ENCODE data around the gene VAV3. TPM values are rescaled to one million over a fixed set of nuclear protein-coding genes. Genes with fewer than 3 reads are reported as not detected.
"Not testable (repeated sequence)": the region's sequence is repeated elsewhere in the genome, so short reads cannot be mapped to it uniquely, and the experiment has no call there.

VAV3 gene
- total and polyA plus RNA-seq, 2 of the 13 experiments (the other 11 are each of a cell fraction or from before 2014, with no cell fraction given): 15.9 to 29.8 TPM

- no peaks in the 10 kb centered on the region for H3K79me2 ChIP-seq (ENCODE audit: insufficient read depth, low read length)
- no peak overlapping the region for H2AFZ ChIP-seq (ENCODE audit: low read length)
- H3K36me3 ChIP-seq (replicated peaks in 1 of 2; ENCODE audit: control insufficient read depth in 1 of 2, insufficient read depth in 2 of 2, low read length in 2 of 2): no peaks in the 10 kb centered on the region
- no TSS peak for BruUV-seq (replicated peaks)
- H3K9me3 ChIP-seq (ENCODE audit: low read length): no peaks in the 10 kb centered on the region
- no peak overlapping the region for H3K4me3 ChIP-seq (replicated peaks in 1 of 3; ENCODE audit: insufficient read depth in 1 of 3, low read depth in 2 of 3, low read length in 3 of 3)
- TF ChIP-seq ATF7 (IDR thresholded peaks at IDR 0.05) (peak; percentile 68), ATF7 (CRISPR knock-in tag; IDR thresholded peaks at IDR 0.05) (no peak), ZNF788 (CRISPR knock-in tag; IDR thresholded peaks at IDR 0.05; ENCODE audit: borderline replicate concordance) (no peak)
- ATAC-seq (no peak), FAIRE-seq (no peak), DNase-seq (ENCODE audit: low spot score) (no peak)
- 29% methylated on average over 2 of the region's 2 CpGs for WGBS (ENCODE audit: low lambda C conversion rate)
- no peak overlapping the region for H3K4me2 ChIP-seq (ENCODE audit: low read depth, low read length)
- no peaks in the 10 kb centered on the region for H4K20me1 ChIP-seq (ENCODE audit: insufficient read depth, low read length)
- in situ Hi-C loops (cut with HindIII; ENCODE audit: extremely low pct_ligation_motif_present, low pct_unique_long_range_greater_than_20kb): no loop called here
- CTCF ChIA-PET (ENCODE audit: low intra/inter-chr PET ratio, low total read pairs): no interaction called here
- H3K4me1 ChIP-seq (ENCODE audit: insufficient read depth, low read length): no peaks in the 10 kb centered on the region
- no peak overlapping the region for H3K9ac ChIP-seq (ENCODE audit: insufficient read depth, low read depth, low read length)
- intact Hi-C loops (cut with micrococcal nuclease; ENCODE audit: unreplicated experiment): no loop called here
- no peaks in the 10 kb centered on the region for H3K27me3 ChIP-seq (ENCODE audit: control insufficient read depth in 1 of 2, insufficient read depth in 2 of 2, low read length in 2 of 2)
- no peak overlapping the region for H3K27ac ChIP-seq (ENCODE audit: extremely low read length, insufficient read depth, low read length)
- POLR2A ChIA-PET: no interaction called here
Observed at GRCh38 chr1:107726860-107727259, 238.1 kb downstream of the VAV3 start.

DNA sequence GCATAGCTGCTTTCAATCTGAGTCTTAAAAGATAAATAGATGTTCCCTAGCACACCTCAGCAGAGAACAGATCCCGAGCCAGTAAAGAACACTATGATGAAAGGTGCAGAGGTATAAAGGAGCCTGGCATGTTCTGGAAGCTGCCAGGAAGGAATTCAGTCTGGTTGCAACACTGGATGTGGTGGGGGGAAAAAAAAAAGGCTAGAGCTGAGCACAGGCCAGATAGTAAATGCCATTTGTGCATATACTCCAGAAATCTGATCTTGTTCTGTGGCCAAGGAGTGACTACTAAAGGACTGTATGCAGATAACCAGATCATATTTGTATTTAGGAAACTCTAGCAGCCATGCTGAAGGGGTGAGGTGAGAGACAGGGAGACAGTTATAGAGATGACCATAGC lies 240.3 kb downstream of the VAV3 start:
- no TSS peak for BruUV-seq (replicated peaks)
- Histone ChIP-seq H3K27ac (ENCODE audit: extremely low read length, insufficient read depth, low read length) (no peak overlapping the region), H3K27me3 (ENCODE audit: control insufficient read depth in 1 of 2, insufficient read depth in 2 of 2, low read length in 2 of 2) (no peaks in the 10 kb centered on the region), H3K9me3 (ENCODE audit: low read length) (no peaks in the 10 kb centered on the region), H3K9ac (ENCODE audit: insufficient read depth, low read depth, low read length) (no peak overlapping the region), H3K79me2 (ENCODE audit: insufficient read depth, low read length) (no peaks in the 10 kb centered on the region), H2AFZ (ENCODE audit: low read length) (no peak overlapping the region), H3K36me3 (replicated peaks in 1 of 2; ENCODE audit: control insufficient read depth in 1 of 2, insufficient read depth in 2 of 2, low read length in 2 of 2) (no peaks in the 10 kb centered on the region), H3K4me3 (replicated peaks in 1 of 3; ENCODE audit: insufficient read depth in 1 of 3, low read depth in 2 of 3, low read length in 3 of 3) (no peak overlapping the region), H4K20me1 (ENCODE audit: insufficient read depth, low read length) (no peaks in the 10 kb centered on the region), H3K4me2 (ENCODE audit: low read depth, low read length) (no peak overlapping the region), H3K4me1 (ENCODE audit: insufficient read depth, low read length) (no peaks in the 10 kb centered on the region)
- TF ChIP-seq MEIS2 (CRISPR knock-in tag; IDR thresholded peaks at IDR 0.05) (no peak), ZNF776 (CRISPR knock-in tag; IDR thresholded peaks at IDR 0.05) (no peak), TBX3 (IDR thresholded peaks at IDR 0.05; ENCODE audit: borderline replicate concordance) (no peak), SNRNP70 (IDR thresholded peaks at IDR 0.05; ENCODE audit: low read depth, low read length) (no peak), KLF9 (CRISPR knock-in tag; IDR thresholded peaks at IDR 0.05; ENCODE audit: low read depth) (no peak), ZNF616 (CRISPR knock-in tag; IDR thresholded peaks at IDR 0.05; ENCODE audit: low read depth) (no peak), RBFOX2 (IDR thresholded peaks at IDR 0.05; ENCODE audit: low read depth, low read length) (no peak), RARG (CRISPR knock-in tag; IDR thresholded peaks at IDR 0.05; ENCODE audit: low read depth) (no peak), HMG20A (CRISPR knock-in tag; IDR thresholded peaks at IDR 0.05; ENCODE audit: borderline replicate concordance) (no peak), ZNF792 (CRISPR knock-in tag; IDR thresholded peaks at IDR 0.05) (no peak)
- no peak for DNase-seq (ENCODE audit: low spot score)
- POLR2A ChIA-PET: no interaction called here
- intact Hi-C loops (cut with micrococcal nuclease; ENCODE audit: unreplicated experiment) (no loop called here), in situ Hi-C loops (cut with HindIII; ENCODE audit: extremely low pct_ligation_motif_present, low pct_unique_long_range_greater_than_20kb) (no loop called here)
- no peak for FAIRE-seq
- no peak for ATAC-seq
- 5% methylated on average over 1 of the region's 1 CpG for WGBS (ENCODE audit: low lambda C conversion rate)
- CTCF ChIA-PET (ENCODE audit: low intra/inter-chr PET ratio, low total read pairs): no interaction called here

DNA sequence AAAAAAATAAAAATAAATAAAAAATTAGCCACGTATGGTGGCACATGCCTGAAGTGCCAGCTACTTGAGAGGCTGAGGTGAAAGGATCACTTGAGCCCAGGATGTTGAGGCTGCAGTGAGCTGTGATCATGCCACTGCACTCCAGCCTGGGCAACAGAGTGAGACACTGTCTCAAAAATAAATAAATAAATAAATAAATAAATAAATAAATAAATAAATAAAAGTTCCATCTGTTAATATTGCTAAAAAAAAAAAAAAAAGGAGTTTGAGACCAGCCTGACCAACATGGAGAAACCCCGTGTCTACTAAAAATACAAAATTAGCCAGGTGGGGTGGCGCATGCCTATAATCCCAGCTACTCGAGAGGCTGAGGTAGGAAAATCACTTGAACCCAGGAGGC lies 244.8 kb downstream of the VAV3 start:
- intact Hi-C loops (cut with micrococcal nuclease; ENCODE audit: unreplicated experiment); DNase-seq (ENCODE audit: low spot score); ATAC-seq; FAIRE-seq; H3K36me3 ChIP-seq (replicated peaks in 1 of 2; ENCODE audit: control insufficient read depth in 1 of 2, insufficient read depth in 2 of 2, low read length in 2 of 2); H2AFZ ChIP-seq (ENCODE audit: low read length); H4K20me1 ChIP-seq (ENCODE audit: insufficient read depth, low read length); H3K79me2 ChIP-seq (ENCODE audit: insufficient read depth, low read length); H3K4me3 ChIP-seq (replicated peaks in 1 of 3; ENCODE audit: insufficient read depth in 1 of 3, low read depth in 2 of 3, low read length in 3 of 3); POLR2A ChIA-PET; H3K27ac ChIP-seq (ENCODE audit: extremely low read length, insufficient read depth, low read length); in situ Hi-C loops (cut with HindIII; ENCODE audit: extremely low pct_ligation_motif_present, low pct_unique_long_range_greater_than_20kb); CTCF ChIA-PET (ENCODE audit: low intra/inter-chr PET ratio, low total read pairs); H3K9me3 ChIP-seq (ENCODE audit: low read length); BruUV-seq (replicated peaks); H3K27me3 ChIP-seq (ENCODE audit: control insufficient read depth in 1 of 2, insufficient read depth in 2 of 2, low read length in 2 of 2); H3K4me2 ChIP-seq (ENCODE audit: low read depth, low read length); H3K4me1 ChIP-seq (ENCODE audit: insufficient read depth, low read length); H3K9ac ChIP-seq (ENCODE audit: insufficient read depth, low read depth, low read length): not testable (repeated sequence)
- 84% methylated on average over 4 of the region's 4 CpGs for WGBS (ENCODE audit: low lambda C conversion rate)
